NCI-H2196 treated with DMSO at 0.1 percent for 48 hours (cell line): Measurements from ENCODE around the gene ERC2.
"Not testable (repeated sequence)": the region's sequence is repeated elsewhere in the genome, so short reads cannot be mapped to it uniquely, and the experiment has no call there.

Source experiments
- DNase-seq: peaks from one replicate; lab custom pipeline; 2025; ENCODE audit not compliant: unreplicated experiment; lab: John Stamatoyannopoulos, UW

The ERC2 gene

DNA sequence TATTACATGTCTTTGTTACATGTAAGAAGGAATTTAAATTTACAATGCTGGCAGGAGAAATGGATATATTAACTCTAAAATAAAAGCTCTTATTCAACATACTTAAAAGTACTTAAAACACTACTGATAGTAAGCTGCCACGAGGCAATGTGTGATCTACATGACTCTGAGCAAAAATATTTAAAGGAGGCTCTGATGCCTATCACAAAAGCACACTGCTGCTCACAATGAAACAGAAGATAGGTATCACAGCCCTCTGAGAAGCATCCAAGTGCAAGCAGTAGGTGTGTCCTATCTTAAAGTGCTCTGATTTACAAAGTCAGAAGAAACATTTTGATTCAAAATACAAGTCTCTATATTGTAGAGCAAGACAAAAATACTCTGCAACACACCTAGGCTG, 610.0 kb downstream of the ERC2 start:
- no peak for DNase-seq

DNA sequence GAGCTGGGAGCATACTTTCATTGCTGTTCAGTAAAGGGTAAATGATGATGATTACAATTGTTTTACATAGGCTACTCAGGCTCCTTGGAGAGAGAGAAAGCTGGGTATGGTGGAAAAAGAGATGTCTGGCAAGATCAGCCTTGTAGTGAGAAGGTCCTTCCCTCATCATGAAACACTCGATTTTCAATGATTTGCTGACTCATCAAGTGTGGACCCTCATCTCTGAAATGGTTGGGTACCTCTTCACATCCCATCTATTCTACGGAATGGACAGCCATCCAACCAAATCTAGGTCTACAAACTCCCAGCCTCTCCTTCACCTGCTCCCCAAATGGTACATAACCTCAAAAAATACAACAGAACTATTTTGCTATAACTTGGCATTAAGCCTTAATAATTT, 610.6 kb downstream of the ERC2 start:
- DNase-seq = no peak

DNA sequence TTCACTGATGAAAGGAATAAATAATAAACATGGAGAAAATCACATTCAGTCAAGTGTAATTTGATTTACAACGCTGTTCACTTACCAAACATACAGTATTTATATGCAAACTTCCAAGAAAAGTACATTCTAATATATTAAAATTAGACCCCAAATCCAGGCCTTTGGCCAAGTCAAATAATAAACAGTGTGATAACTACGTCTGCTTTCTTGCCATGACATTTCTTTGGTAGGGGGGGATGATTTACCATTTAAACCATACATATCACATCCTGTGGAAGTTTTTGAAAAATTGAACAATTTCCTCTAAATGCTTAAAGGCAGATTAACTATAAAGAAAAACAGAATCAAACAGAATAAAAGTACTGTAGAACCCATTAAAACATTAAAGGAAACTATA, 613.0 kb downstream of the ERC2 start:
- DNase-seq = no peak

DNA sequence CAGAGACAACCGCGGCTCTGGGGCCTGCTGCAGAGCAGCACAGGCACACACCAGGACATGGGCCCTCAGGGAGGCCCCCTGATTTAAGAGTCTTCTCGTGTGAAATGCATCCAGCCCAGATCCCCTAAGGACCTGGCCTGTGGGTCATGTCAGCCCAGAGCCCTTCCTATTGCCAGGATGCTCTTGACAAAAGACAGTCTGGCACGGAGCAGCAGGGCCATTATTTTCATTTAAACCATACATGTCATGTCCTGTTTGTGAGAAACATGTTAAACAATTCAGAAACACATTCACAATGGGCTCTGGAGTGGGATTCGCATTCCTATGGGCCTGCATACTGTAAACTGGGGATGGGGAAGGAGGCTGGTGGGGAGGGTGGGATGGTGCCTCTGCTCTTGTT, 613.8 kb downstream of the ERC2 start:
- no peak for DNase-seq

DNA sequence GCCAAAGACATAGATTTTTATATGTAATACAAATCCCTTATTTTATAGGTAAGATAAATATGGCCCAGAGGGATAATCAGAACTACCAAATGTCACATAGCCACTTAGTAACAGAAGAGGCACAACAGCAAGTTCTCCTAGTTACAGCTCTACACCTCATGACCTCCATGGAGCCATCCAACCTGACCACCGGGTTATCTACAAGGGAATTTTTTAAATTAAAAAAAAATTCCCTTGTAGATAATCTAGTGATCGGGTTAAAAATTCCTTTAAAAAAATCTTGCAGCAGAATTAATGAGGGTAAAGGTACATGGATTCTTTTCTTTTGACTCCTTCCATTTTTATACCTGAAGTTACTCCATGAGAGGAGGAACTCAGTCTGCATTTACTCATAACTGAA, 615.9 kb downstream of the ERC2 start:
- no peak for DNase-seq

DNA sequence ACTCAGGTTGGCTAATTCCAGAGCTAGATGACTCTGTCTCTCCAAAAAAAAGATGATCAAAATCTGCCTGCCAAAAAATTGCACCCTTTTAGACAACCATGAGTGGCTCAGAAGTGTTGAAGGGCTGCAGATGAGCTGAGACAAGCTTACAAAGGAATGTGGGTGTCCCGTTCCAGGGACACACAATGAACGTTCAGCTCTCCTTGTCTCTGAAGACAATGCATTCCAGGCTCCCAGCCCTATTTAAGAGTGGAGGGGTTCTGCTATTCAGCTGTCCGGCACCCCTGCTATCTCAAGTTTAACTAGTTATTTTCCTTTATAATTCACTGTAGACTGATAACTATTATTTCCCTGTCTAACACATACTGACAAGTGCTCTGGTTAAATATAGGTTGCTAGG, 626.1 kb downstream of the ERC2 start:
- DNase-seq = no peak

DNA sequence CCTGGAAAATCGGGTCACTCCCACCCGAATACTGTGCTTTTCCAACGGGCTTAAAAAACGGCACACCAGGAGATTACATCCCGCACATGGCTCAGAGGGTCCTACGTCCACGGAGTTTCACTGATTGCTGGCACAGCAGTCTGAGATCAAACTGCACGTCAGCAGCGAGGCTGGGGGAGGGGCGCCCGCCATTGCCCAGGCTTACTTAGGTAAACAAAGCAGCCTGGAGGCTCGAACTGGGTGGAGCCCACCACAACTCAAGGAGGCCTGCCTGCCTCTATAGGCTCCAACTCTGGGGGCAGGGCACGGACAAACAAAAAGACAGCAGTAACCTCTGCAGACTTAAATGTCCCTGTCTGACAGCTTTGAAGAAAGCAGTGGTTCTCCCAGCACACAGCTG, 636.4 kb downstream of the ERC2 start:
- DNase-seq = not testable (repeated sequence)

DNA sequence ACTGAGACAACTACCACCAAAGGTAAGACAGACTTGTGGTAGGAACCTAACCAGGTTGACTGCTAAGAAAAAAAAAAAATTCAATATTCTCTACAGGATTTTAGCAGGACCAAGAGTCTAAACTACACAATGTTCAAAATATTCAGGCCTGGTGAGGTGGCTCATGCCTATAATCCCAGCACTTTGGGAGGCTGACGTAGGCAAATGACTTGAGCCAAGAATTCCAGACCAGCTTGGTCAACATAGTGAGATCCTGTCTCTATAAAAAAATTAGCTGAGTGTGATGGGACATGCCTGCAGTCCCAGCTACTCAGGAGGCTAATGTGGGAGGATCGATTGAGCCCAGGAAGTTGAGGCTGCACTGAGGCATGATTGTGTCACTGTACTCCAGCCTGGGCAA, 639.6 kb downstream of the ERC2 start:
- DNase-seq = no peak

DNA sequence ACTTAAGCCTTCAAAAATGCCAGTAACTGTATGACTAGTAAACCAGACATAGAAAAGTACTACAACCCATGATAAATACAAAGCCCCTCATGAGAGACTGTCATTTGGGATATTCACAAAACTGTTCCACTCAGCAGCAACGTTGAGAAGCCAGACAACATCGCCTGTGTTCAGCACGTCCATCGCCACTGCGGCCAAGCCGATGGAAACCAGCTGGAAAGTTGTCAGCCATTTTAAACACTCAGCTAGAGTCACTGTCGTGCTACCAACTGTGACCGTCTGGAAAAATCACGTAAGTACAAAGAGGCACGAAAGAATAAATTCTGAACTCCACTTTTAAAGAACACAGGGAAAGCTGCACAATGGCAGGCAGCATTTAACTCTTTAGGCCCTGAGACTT, 640.5 kb downstream of the ERC2 start:
- no peak for DNase-seq

DNA sequence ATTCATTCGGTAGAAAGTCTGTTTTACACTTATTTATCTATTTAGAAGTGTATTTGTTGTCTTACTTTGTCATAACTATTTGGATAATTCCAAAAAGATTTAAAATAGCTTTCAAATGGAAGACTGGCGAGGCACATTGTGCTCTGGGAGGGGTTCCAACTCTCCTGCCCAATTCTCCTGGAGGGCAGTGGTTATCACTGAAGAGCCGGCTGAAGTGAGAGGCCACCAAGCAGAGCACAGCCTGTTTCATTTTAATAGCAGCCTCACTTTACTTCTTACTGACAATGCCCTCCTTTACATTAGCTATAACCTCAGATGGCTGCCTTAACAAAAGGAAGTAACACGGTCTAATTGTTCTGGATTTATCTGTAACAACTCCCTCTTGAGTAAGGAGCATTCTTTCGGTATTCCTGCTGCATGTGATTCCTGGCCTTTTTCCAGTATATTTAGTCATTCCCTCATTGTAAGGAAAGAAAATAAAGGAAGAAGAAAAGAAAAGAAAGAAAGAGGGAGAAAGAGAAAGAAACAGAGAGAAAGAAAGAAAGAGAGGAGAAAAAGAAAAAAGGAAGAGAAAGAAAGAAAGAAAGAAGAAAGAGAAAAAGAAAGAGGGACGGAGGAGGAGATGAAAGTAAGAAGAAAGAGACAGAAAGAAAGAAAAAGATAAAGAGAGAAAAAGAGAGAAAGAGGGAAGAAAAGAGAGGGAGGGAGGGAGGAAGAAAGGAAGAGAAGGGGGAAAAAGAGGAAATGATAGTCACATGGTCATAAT, 641.4 kb downstream of the ERC2 start:
- DNase-seq = no peak

DNA sequence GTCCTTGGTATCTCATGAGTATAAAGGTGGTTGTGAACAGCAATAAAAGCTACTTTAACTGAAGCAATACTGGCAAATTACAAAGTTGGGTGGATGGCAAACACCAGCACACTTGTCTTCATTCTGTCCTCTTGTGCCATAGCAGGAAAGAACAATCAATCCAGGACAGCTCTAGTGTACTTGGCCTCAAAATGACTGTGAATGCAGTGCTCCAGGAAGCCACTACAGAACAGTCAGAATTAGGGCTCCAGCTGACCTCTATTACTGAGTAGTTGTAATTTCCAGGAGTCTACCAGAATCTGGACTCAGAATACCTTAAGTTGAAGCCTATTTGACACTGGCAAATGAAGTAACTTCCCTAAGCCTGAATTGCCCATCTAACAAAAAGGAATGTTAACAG, 642.2 kb downstream of the ERC2 start:
- DNase-seq = no peak

DNA sequence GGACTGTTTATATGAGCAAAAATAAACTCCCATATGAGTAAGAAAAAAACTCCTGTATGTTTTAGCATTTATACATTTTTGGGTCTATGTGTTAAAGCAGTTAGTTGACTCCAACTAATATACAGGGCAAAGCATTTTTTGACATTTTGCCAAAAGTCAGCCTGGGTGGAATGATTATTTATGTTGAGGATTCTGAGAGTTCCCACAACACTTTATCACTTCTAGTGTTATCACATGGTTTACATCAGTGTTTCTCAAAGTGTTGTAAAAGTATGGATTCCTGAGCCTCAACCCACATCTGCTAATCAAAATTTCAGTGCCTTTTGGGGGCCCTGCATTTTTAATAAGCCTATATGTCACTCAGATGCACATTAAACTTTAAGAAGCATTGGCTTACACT, 643.9 kb downstream of the ERC2 start:
- no peak for DNase-seq

DNA sequence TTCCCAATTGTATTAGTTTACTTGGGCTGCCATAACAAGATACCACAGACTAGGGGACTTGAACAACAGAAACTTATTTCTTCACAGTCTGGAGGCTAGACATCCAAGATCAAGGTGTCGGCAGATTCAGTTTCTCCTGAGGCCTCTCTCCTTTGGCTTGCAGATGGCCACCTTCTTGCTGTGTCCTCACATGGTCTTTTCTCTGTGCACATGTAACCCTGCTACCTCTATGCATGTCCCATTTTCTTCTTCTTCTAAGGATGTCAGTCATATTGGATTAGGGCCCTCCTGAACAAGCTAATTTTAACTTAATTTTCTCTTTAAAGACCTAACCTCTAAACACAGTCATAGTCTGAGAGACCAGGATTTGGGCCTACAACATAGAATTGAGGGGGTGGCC, 644.4 kb downstream of the ERC2 start:
- DNase-seq = no peak

DNA sequence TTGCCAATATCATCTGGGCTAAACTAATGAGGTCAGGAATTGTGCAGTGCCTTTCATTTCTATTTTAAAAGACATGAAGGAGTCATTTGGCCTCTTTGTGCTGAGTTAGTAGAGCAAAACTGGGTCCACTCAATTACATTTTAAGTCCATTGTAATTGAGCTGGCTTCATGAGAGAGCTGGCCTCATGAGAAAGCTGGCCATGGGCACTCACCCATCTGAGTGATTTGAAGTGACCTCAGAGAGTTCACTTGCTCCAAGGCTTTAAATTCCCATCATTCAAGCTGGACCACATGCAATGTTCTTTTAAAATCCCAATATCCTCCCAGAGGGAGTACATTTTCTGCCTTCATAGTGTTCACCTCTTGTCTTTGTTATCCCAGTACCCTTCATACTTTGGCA, 645.3 kb downstream of the ERC2 start:
- DNase-seq = no peak

DNA sequence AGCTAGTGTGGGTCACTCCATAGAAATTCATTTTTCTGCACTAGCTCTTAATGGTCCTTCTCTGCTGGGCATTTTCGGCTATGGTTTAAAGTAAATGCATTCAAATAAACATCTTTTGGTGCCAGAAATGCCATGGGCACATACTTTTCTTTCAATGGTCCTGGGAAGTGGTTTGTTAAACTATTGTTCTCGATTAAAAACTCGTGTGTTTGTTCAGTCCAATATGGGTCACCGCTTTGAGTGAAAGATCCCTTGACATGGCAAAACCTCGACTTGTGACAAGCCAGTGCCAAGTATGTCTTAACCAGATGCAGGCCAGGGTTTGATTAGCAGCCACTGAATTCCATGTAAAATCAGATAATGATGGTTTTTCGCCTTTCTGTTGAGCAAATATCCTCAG, 649.3 kb downstream of the ERC2 start:
- no peak for DNase-seq

DNA sequence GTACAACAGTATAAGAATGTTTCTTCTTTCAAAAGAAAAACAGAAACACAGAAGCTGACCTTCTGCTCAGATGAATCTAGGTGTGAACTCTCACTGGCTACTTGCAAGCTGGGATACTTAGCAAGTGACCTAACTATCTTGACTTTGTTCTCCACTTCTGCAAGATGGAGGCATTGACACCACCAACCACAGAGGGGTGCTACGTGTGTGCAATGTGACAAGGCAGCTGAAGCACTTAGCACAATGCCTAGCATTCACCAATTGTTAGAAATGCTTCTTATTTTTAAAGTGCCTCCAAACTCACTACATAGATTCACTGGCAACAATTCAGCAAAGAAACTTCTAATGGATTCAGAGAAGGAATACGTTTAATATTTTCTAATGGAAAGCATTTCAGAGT, 649.8 kb downstream of the ERC2 start:
- no peak for DNase-seq

DNA sequence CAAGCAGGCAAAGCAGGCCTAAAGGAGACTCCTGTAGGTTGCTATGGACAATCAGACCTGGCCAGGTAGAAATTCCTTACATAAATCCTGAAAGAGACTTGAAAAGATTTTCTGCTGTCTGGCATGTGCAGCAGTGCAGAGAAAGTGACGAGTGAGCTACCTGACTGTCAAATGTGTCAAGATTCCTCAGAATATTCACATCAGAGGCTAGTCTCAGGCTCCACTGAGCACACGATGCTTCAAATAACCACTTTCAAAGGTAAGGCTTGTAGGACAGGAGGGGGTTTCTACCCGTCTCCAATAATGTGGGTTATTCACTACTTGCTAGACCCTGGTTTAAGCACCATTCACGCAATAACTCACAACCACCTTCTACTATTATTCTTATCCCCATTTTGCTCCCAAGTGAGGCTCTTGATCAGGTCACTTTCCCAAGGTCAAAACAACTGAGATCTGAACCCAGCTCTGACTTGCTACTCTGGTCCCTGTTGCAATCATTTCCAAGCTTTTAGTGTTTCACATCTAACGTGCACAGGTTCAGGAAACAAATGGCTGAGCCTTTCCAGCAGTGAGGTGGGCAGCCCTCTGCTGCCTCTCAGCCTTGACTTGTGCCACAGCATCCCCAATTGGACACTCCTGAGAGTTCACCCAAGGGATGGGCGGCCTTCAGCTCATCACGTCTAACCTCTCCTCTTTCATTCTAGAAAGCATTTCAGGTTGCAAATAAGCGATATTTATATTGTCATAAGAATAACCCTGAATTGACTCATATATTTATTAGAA, 651.3 kb downstream of the ERC2 start:
- DNase-seq = no peak

DNA sequence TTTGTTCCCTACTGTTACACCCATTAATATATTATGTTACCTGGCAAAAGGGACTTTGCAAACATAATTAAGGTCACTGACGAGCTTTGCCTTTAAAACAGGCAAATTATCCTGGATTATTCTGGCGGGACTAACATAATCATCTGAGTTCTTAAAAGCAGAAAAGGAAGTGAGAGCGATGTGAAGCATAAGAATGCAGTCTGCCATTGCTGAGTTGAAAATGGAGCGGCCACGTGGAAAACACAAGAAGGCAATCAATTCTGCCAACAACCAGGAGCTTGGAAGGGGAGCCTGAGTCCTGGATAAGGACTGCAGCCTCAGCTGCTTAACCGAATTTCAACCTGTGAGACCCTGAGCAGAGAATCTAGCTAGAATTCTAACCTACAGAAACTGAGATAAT, 653.0 kb downstream of the ERC2 start:
- DNase-seq = no peak

DNA sequence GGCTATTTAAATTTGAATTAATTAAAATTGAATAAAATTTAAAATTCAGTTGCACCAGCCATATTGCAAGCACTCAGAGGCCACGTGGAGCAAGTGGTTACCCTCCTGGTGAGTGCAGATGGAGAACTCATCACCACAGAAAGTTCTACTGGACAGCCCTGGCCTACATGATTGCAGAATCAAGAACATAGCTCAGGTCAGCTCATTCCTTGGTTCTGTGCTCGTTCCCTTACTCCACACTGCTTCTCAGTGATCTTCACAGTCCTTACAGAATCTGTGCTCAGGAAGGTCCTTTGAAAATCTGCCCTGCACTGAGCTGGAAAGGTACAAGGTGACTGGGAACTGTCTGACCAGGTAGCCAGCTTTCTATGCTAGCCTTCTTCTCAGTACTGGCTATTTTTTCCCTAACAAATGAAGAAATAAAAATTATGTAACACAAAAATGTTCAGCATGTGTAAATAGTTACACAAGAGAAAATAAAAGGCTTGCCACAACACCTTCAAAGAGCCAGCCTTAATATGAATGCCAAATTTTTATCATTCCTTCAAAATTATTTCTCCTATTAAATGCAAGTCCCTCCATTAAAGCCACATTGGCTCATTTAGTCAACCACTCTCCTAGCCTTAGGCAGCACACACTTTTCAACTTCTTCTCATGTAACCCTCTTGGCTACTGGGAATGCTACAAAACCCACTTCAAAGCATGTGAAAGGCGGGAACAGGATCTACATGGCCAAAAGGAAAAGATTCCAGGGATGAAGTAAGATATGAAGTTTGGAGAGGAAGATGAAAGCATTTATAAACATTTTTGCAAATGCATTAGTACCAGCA, 654.8 kb downstream of the ERC2 start:
- DNase-seq = no peak

DNA sequence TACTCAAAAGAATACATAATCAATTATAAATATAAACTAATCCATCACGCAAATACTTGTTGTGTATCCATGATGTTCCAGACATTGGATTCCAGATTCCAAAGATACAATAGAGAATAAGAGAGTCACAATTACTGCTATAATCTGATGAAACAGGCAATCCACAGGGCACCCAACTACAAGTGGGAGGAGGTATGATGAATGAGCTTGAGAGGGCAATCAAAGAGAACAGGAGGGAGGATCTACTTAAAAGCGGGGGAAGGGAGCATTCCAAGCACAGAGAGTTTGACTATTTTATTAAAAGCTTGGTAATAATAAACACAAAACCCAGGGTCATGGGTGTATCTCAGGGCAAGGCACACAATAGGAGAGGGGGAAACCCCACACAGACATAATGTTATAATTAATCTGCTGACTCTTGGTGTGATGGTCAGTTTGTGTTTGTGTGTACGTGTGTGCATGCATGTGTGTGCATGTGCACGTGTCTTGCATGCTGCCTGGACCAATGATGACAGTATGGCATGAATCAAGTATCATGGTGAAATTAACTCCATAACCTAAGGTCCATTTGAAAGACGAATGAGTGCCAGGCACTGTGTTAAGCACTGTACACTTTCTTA, 655.8 kb downstream of the ERC2 start:
- DNase-seq = no peak

DNA sequence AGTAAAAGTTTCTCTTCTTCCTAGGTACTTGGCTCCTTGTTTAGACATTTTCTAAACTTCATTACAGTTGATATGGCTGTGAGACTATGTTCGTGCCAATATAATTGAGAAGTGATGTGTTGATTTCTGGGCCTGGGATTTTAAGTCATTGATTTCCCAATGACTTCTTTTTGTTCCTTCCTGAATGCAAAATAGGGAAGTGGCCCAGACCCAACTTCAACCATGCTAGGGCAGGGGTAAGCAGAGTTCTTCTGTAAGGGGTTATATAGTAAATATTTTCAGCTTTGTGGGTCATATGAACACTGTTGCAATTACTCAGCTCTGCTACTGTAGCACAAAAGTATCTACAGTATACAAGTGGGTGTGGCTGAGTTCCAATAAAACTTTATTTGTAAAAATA, 661.1 kb downstream of the ERC2 start:
- no peak for DNase-seq
